Stimulated activated CD8-positive, alpha-beta memory T cell treated with anti-CD3 and anti-CD28 coated beads, Interleukin-12 subunit alpha, Interleukin-12 subunit beta, amount 100 ng/mL, for 1 hour (primary cell): ENCODE data around the gene TMEM263.
"Not testable (repeated sequence)": the region's sequence is repeated elsewhere in the genome, so short reads cannot be mapped to it uniquely, and the experiment has no call there.

ENCODE experiments used
- DNase-seq: peaks from one replicate; pipeline ENCODE4 v3.0.0-alpha.2; 2020; ENCODE audit warnings: low read depth

Gene TMEM263

GRCh38 chr12:106986625-106987389, 31.1 kb downstream of the TMEM263 start, which contains the start of gene MTERF2:
Gene MTERF2, minus strand, starts transcription at chr12:106987146. Its CDS starts 8,432 bp downstream, at chr12:106978714.
- DNase-seq: peak; percentile 69

GRCh38 chr12:106987846-106988245, 32.1 kb downstream of the TMEM263 start:
- DNase-seq: no peak

DNA sequence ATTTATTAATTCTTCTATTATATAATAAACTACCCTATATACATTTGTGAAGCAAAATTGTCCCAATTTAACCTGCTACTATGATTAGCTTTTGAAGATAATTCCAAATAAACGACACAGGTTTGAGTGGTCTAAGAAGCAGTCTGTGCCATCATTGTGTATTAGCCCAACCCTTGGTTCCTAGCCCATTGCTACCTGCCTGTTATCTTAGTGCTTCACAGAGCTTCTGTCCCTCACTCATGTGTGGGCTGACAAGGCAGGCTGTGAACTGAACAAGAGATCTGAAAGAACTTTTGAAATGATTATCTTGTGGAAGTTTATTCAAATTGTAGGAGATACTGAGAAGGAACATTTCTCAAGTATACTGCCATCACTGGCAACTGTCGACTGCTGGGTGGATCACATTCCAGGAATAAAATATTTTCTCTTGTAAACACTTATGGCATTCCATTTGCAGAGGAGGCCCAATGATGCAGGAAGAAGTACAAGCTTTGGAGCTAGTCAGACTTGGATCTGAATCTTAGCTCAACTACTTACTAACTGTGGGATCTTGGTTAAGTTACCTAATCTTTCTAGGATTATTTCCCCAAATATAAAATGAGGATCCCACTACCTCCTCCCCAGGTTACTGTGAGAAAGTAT, 39.0 kb downstream of the TMEM263 start:
- no peak for DNase-seq

DNA sequence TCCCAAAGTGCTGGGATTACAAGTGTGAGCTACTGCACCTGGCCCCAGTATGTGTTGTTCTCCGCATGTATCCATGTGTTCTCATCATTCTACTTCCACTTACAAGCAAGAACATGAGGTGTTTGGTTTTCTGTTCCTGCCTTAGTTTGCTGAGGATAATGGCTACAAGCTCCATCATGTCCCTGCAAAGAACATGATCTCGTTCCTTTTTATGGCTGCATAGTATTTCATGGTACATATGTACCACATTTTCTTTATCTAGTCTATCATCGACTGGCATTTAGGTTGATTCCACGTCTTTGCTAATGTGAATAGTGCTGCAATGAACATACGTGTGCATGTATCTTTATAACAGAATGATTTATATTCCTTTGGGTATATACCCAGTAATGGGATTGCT, 40.4 kb downstream of the TMEM263 start:
- DNase-seq: not testable (repeated sequence)

DNA sequence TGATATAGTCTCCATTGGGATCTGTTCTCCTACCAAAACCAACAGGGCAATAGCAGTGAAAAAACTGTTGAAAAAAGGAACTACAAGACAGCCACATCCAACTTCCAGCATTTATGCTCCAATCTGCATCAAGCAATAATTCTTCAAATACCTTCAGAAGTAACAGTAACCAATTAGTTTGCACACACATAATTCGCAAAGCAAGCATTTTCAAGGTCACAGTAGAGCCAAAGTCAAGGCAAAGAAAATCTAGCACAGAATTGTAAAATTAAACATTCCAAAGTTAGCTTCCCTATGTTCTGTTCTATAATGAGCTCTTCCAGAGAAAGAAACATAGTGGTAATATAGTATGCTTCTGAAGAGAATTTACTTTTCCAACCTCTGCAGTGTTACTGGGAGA, 42.2 kb downstream of the TMEM263 start:
- no peak for DNase-seq

GRCh38 chr12:106999446-106999845, 43.7 kb downstream of the TMEM263 start:
- no peak for DNase-seq

GRCh38 chr12:107002665-107003064, 47.0 kb downstream of the TMEM263 start:
- DNase-seq: not testable (repeated sequence)

GRCh38 chr12:107007411-107007810, 51.7 kb downstream of the TMEM263 start:
- DNase-seq: no peak

DNA sequence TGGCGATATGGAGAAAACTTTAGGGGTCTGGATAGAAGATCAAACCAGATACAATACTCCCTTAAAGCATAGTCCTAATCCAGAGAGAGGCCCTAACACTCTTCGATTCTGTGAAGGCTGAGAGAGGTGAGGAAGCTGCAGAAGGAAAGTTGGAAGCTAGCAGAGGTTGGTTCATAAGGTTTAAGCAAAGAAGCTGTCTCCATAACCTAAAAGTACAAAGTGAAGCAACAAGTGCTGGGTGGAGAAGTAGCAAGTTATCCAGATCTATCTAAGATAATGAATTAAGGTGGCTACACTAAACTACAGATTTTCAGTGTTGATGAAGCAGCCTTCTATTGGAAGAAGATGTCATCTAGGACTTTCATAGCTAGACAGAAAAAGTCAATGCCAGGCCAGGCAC, 55.8 kb downstream of the TMEM263 start:
- no peak for DNase-seq

GRCh38 chr12:107012736-107013425, 57.2 kb downstream of the TMEM263 start:
- DNase-seq: no peak

DNA sequence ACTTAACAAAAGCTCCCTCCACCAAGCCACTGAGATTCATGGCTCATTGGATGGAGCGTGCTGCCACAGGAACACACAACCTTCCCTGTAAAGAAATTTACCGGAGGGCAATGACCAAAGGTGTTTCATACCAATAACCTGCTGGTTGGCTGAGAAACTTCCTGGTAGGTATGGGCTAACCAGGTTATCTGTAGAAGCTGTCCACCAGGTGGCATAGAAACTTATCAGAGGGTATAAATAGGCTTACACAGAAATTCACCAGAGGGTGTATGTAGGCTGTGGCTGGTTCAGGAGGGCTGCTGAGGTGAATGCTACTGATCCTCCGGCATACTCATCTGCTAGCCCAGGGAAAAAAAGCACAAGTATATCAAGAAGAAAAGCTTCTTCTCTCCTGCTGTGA, 58.3 kb downstream of the TMEM263 start:
- DNase-seq: no peak

- no peak for DNase-seq
These were observed 61.3 kb downstream of the TMEM263 start for GRCh38 chr12:107017042-107017441.

DNA sequence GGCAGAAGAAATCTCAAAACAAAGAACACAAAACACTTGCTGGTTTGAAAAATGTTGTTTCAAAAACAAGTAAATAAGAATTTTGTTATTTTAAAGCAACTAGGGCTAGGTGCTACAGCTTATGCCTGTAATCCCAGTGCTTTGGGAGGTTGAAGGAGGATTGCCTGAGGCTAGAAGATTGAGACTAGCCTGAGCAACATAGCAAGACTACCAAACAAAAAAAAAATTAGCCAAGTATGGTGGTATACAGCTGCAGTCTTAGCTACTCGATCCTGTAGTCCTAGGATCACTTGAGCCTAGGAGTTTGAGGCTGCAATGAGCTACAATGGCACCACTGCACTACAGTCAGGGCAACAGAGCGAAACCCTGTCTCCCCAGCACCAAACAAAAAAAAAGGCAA, 63.8 kb downstream of the TMEM263 start:
- no peak for DNase-seq
